Astrocyte (in vitro differentiated cells and primary cell): ENCODE measurements around the gene L1CAM. TPM values are rescaled to one million over a fixed set of nuclear protein-coding genes. Genes with fewer than 3 reads are reported as not detected.

Experiments used
- DNase-seq: peaks from one replicate; pipeline ENCODE4 v3.0.0-alpha.2; 2010; ENCODE audit warnings: low read depth
- FAIRE-seq: peaks from 2 replicates; lab custom pipeline; 2011; peaks lifted over from hg19 to GRCh38; lab: Jason Lieb, UNC
- H2AFZ ChIP-seq: 2 replicates; pipeline ENCODE4 v1.6.0; 2012; ENCODE audit warnings: low read depth, low read length, inconsistent platforms
- H3K27ac ChIP-seq: 2 replicates; pipeline ENCODE4 v1.5.1; 2011; ENCODE audit warnings: low read depth, low read length, inconsistent platforms
- H3K27me3 ChIP-seq: 2 replicates; pipeline ENCODE4 v1.6.0; 2011; ENCODE audit warnings: low read length, inconsistent platforms; ENCODE audit not compliant: insufficient read depth
- H3K36me3 ChIP-seq: 2 replicates; pipeline ENCODE4 v1.5.1; 2011; ENCODE audit warnings: low read length, inconsistent platforms; ENCODE audit not compliant: insufficient read depth
- H3K4me1 ChIP-seq: 2 replicates; pipeline ENCODE4 v1.5.1; 2011; ENCODE audit warnings: low read length, inconsistent platforms; ENCODE audit not compliant: insufficient read depth
- H3K4me2 ChIP-seq: 2 replicates; pipeline ENCODE4 v1.6.0; 2012; ENCODE audit warnings: low read length, inconsistent platforms
- H3K4me3 ChIP-seq: 2 replicates; pipeline ENCODE4 v1.5.1; 2011; ENCODE audit warnings: low read depth, mild to moderate bottlenecking, low read length, inconsistent platforms; ENCODE audit not compliant: insufficient read depth
- H3K79me2 ChIP-seq: 2 replicates; pipeline ENCODE4 v1.6.0; 2012; ENCODE audit warnings: mild to moderate bottlenecking, low read length, inconsistent platforms; ENCODE audit not compliant: insufficient read depth
- H3K9ac ChIP-seq: 2 replicates; pipeline ENCODE4 v1.6.0; 2012; ENCODE audit warnings: mild to moderate bottlenecking, low read length, inconsistent platforms
- H3K9me3 ChIP-seq: 2 replicates; pipeline ENCODE4 v1.5.1; 2012; ENCODE audit warnings: low read depth, mild to moderate bottlenecking, low read length, inconsistent platforms; ENCODE audit not compliant: insufficient read depth
- H4K20me1 ChIP-seq: 2 replicates; pipeline ENCODE4 v1.6.0; 2012; ENCODE audit warnings: low read length, inconsistent platforms; ENCODE audit not compliant: insufficient read depth
- H3K27ac Mint-ChIP-seq: one replicate; pipeline ENCODE4 v1.8.0; 2021; ENCODE audit warnings: mild to moderate bottlenecking, mixed read lengths; ENCODE audit not compliant: unreplicated experiment
- H3K27me3 Mint-ChIP-seq: one replicate; pipeline ENCODE4 v1.8.0; 2021; ENCODE audit warnings: low read depth, mixed read lengths; ENCODE audit not compliant: unreplicated experiment
- H3K36me3 Mint-ChIP-seq: one replicate; pipeline ENCODE4 v1.8.0; 2021; ENCODE audit warnings: low read depth, mixed read lengths; ENCODE audit not compliant: unreplicated experiment
- H3K4me1 Mint-ChIP-seq: one replicate; pipeline ENCODE4 v1.8.0; 2021; ENCODE audit warnings: low read depth, mixed read lengths; ENCODE audit not compliant: unreplicated experiment
- H3K4me3 Mint-ChIP-seq: one replicate; pipeline ENCODE4 v1.8.0; 2021; ENCODE audit warnings: mild to moderate bottlenecking, moderate library complexity, mixed read lengths; ENCODE audit not compliant: unreplicated experiment
- H3K9me3 Mint-ChIP-seq: one replicate; pipeline ENCODE4 v1.8.0; 2021; ENCODE audit warnings: mild to moderate bottlenecking, mixed read lengths; ENCODE audit not compliant: unreplicated experiment
- CTCF ChIP-seq: IDR thresholded peaks from 2 replicates; pipeline ENCODE4 v1.5.1; 2011; ENCODE audit warnings: low read depth, mild to moderate bottlenecking, inconsistent platforms, low read length, moderate library complexity; ENCODE audit not compliant: insufficient read depth
- EZH2 ChIP-seq: IDR thresholded peaks from 2 replicates; pipeline ENCODE4 v1.6.1; 2012; ENCODE audit warnings: mild to moderate bottlenecking, low read length, inconsistent platforms; ENCODE audit not compliant: insufficient read depth
- total RNA-seq: library from RNA; stranded (reverse); gene quantifications from 2 replicates; pipeline ENCODE4 v1.2.1, GENCODE V29; 2021

L1CAM gene
- total RNA-seq, 1 donor from 2014 or later = 347 TPM

DNA sequence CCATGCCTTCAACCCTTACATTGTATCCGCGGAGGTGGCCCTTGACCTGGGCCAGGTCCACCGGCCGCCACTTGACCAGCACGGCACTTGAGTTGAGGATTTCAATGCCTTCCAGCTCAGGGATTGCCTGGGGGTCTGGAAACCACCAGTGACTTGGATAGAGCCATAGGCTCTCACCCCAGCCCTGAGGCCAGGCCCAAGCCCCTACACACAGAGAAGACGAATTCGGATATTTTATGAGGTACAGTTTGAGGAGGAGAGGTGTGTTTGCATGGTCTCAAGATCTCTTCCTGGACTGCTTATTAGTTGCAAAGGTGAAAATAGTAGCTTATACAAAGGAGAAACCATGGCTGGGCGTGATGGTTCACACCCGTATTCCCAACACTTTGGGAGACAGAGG, 20.3 kb downstream of the L1CAM start:
- H3K27me3 ChIP-seq = no peaks in the 10 kb centered on the region
- no peaks in the 10 kb centered on the region for H3K36me3 ChIP-seq
- FAIRE-seq (no peak), DNase-seq (no peak)
- H4K20me1 ChIP-seq = no peaks in the 10 kb centered on the region
- no peak overlapping the region for H3K4me2 ChIP-seq
- Mint-ChIP-seq H3K27me3 (no peaks in the 10 kb centered on the region), H3K36me3 (peaks cover 3% of the 10 kb centered on the region), H3K4me3 (no peak overlapping the region), H3K27ac (no peak overlapping the region), H3K9me3 (no peaks in the 10 kb centered on the region), H3K4me1 (no peaks in the 10 kb centered on the region)
- H3K9ac ChIP-seq = no peak overlapping the region
- no peak overlapping the region for H3K27ac ChIP-seq
- no peaks in the 10 kb centered on the region for H3K9me3 ChIP-seq
- H3K4me1 ChIP-seq = no peaks in the 10 kb centered on the region
- no peak overlapping the region for H3K4me3 ChIP-seq
- TF ChIP-seq CTCF = no peak
- H3K79me2 ChIP-seq = no peaks in the 10 kb centered on the region
- no peak overlapping the region for H2AFZ ChIP-seq

- no peaks in the 10 kb centered on the region for H3K27me3 Mint-ChIP-seq
- Histone ChIP-seq H3K4me1 (no peaks in the 10 kb centered on the region), H3K4me2 (no peak overlapping the region), H4K20me1 (no peaks in the 10 kb centered on the region), H3K9ac (no peak overlapping the region), H3K4me3 (no peak overlapping the region), H3K79me2 (no peaks in the 10 kb centered on the region), H2AFZ (no peak overlapping the region), H3K36me3 (no peaks in the 10 kb centered on the region), H3K27me3 (no peaks in the 10 kb centered on the region), H3K27ac (no peak overlapping the region), H3K9me3 (no peaks in the 10 kb centered on the region)
- H3K4me1 Mint-ChIP-seq = no peaks in the 10 kb centered on the region
- FAIRE-seq (no peak), DNase-seq (no peak)
- H3K4me3 Mint-ChIP-seq = no peak overlapping the region
- H3K27ac Mint-ChIP-seq = no peak overlapping the region
- TF ChIP-seq CTCF (no peak), EZH2 (no peak)
- H3K36me3 Mint-ChIP-seq = peaks cover 3% of the 10 kb centered on the region
- H3K9me3 Mint-ChIP-seq = no peaks in the 10 kb centered on the region
Measured at GRCh38 chrX:153865321-153865580, 20.7 kb downstream of the L1CAM start.

DNA sequence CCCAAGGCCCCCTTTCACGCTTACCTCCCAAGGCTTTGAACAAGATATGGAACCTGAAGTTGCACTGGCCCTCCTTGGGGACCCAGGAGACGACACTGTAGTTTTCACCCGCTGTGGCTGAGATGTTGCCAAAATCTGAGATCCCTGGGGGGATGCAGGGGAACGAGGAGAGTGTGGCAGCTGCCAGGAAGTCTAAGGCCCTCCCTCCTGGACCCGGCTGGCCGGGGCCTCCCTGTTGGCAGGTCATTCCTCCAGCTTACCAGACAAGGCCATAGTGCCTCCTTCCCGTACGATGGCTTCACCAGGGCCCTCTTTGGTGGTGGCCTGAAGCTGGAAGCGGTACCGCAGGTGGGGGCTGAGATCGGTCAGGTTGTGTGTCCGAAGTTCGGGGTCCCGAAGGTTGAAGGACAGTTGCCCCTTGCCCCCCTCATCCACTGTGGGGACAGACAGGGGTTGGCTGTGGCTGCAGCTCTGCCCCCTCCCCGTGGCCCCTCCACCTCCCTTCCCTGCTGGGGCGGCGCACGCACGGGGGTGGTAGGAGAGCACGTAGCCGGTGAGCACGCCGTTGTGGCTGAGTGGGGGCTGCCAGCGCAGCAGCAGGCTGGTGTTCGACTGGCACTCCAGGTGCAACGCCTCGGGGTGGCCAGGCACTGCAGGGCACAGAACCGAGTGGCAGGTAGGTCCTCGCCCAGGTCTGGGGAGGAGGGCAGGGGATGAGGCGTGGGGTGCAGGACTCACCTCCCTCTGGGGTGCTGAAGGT, 21.2 kb downstream of the L1CAM start:
- Histone ChIP-seq H3K79me2 (no peaks in the 10 kb centered on the region), H3K36me3 (no peaks in the 10 kb centered on the region), H3K27ac (no peak overlapping the region), H3K4me2 (no peak overlapping the region), H3K9ac (no peak overlapping the region), H3K4me1 (no peaks in the 10 kb centered on the region), H3K4me3 (no peak overlapping the region), H3K27me3 (no peaks in the 10 kb centered on the region), H2AFZ (no peak overlapping the region), H3K9me3 (no peaks in the 10 kb centered on the region), H4K20me1 (no peaks in the 10 kb centered on the region)
- FAIRE-seq = no peak
- Mint-ChIP-seq H3K4me1 (no peaks in the 10 kb centered on the region), H3K9me3 (no peaks in the 10 kb centered on the region), H3K27ac (no peak overlapping the region), H3K4me3 (no peak overlapping the region), H3K36me3 (peaks cover 3% of the 10 kb centered on the region), H3K27me3 (no peaks in the 10 kb centered on the region)
- no peak for TF ChIP-seq EZH2
- no peak for TF ChIP-seq CTCF
- no peak for DNase-seq
